NCI-H446 (cell line): ENCODE measurements around the gene COL28A1.
"Not testable (repeated sequence)": the region's sequence is repeated elsewhere in the genome, so short reads cannot be mapped to it uniquely, and the experiment has no call there.

Experiments
- DNase-seq, 2 experiments: peaks; one replicate each; lab custom pipeline; 2025; lab: John Stamatoyannopoulos, UW

COL28A1 gene

GRCh38 chr7:7416031-7416858 lies 119.4 kb downstream of the COL28A1 start:
- DNase-seq, result no peak

- DNase-seq, result no peak
Observed at GRCh38 chr7:7414791-7415603, 120.7 kb downstream of the COL28A1 start.

GRCh38 chr7:7408001-7408770 lies 127.5 kb downstream of the COL28A1 start:
- DNase-seq, result no peak

- DNase-seq, result no peak
Observed at GRCh38 chr7:7405461-7405860, 130.2 kb downstream of the COL28A1 start.

- no peak for DNase-seq
Observed at GRCh38 chr7:7399707-7400106, 136.0 kb downstream of the COL28A1 start.

- no peak for DNase-seq
Observed at GRCh38 chr7:7395785-7396184, 139.9 kb downstream of the COL28A1 start.

GRCh38 chr7:7388164-7388563 lies 147.5 kb downstream of the COL28A1 start:
- not testable (repeated sequence) for DNase-seq

- DNase-seq, result no peak
Observed at GRCh38 chr7:7385421-7385820, 150.3 kb downstream of the COL28A1 start.

GRCh38 chr7:7384228-7384627 lies 151.4 kb downstream of the COL28A1 start:
- no peak for DNase-seq

GRCh38 chr7:7375538-7375937 lies 160.1 kb downstream of the COL28A1 start:
- DNase-seq, result no peak

- peak in 1 of 2 experiments; percentile 63 for DNase-seq
Observed at GRCh38 chr7:7370076-7370475, 165.6 kb downstream of the COL28A1 start.

- no peak for DNase-seq
Observed at GRCh38 chr7:7369134-7369533, 166.5 kb downstream of the COL28A1 start.

- DNase-seq, result no peak
Observed at GRCh38 chr7:7354674-7355073, 181.0 kb downstream of the COL28A1 start.

GRCh38 chr7:7352845-7353244 lies 182.8 kb downstream of the COL28A1 start:
- no peak for DNase-seq

- no peak for DNase-seq
Observed at GRCh38 chr7:7351832-7352231, 183.8 kb downstream of the COL28A1 start.

GRCh38 chr7:7351156-7351555 lies 184.5 kb downstream of the COL28A1 start:
- no peak for DNase-seq

- DNase-seq, result no peak
Observed at GRCh38 chr7:7349156-7349555, 186.5 kb downstream of the COL28A1 start.

GRCh38 chr7:7347045-7347444 lies 188.6 kb downstream of the COL28A1 start:
- DNase-seq, result no peak

- no peak for DNase-seq
Observed at GRCh38 chr7:7344583-7344982, 191.1 kb downstream of the COL28A1 start.

GRCh38 chr7:7335909-7336308 lies 199.8 kb downstream of the COL28A1 start:
- DNase-seq, result no peak

- DNase-seq, result no peak
Observed at GRCh38 chr7:7335215-7335614, 200.5 kb downstream of the COL28A1 start.

GRCh38 chr7:7333610-7334009 lies 202.1 kb downstream of the COL28A1 start:
- DNase-seq, result no peak
